Right forelimb (tissue), 1 donor: ENCODE data around the gene ZNF860.
A peak's percentile ranks its signal among the peaks of the same experiment; 100 is the strongest.

ENCODE experiments used
- DNase-seq: peaks from one replicate; pipeline ENCODE4 v3.0.0-alpha.2; 2018

The ZNF860 gene

GRCh38 chr3:31981206-31982181 lies at the start of gene ZNF860, which contains the start of gene OSBPL10:
TSS of gene ZNF860 (plus strand) at chr3:31981750. CDS start at chr3:31989080, 7,330 bp downstream.
TSS of gene OSBPL10 (minus strand) at chr3:31981262. CDS start at chr3:31981179, 83 bp downstream.
- peak; percentile 89 for DNase-seq

GRCh38 chr3:31932990-31933389 lies 48.6 kb upstream of the ZNF860 start:
- no peak for DNase-seq

- DNase-seq = no peak
Observed at GRCh38 chr3:31934018-31934417, 47.5 kb upstream of the ZNF860 start.

GRCh38 chr3:31934866-31935265 lies 46.7 kb upstream of the ZNF860 start:
- DNase-seq = no peak

GRCh38 chr3:31936420-31937060 lies 45.0 kb upstream of the ZNF860 start:
- no peak for DNase-seq

GRCh38 chr3:31937225-31937624 lies 44.3 kb upstream of the ZNF860 start:
- DNase-seq = no peak

- DNase-seq = no peak
Observed at GRCh38 chr3:31942446-31942845, 39.1 kb upstream of the ZNF860 start.

- no peak for DNase-seq
Observed at GRCh38 chr3:31943041-31943440, 38.5 kb upstream of the ZNF860 start.

GRCh38 chr3:31945738-31946052 lies 35.9 kb upstream of the ZNF860 start:
- DNase-seq = no peak

- DNase-seq = no peak
Observed at GRCh38 chr3:31946484-31947081, 35.0 kb upstream of the ZNF860 start.

- DNase-seq = no peak
Observed at GRCh38 chr3:31947162-31947561, 34.4 kb upstream of the ZNF860 start.

- DNase-seq = no peak
Observed at GRCh38 chr3:31947671-31948091, 33.9 kb upstream of the ZNF860 start.

- no peak for DNase-seq
Observed at GRCh38 chr3:31948280-31948679, 33.3 kb upstream of the ZNF860 start.

GRCh38 chr3:31952205-31952604 lies 29.3 kb upstream of the ZNF860 start:
- DNase-seq = no peak

GRCh38 chr3:31953091-31953490 lies 28.5 kb upstream of the ZNF860 start:
- no peak for DNase-seq

GRCh38 chr3:31953636-31954035 lies 27.9 kb upstream of the ZNF860 start:
- no peak for DNase-seq

- no peak for DNase-seq
Observed at GRCh38 chr3:31955581-31955980, 26.0 kb upstream of the ZNF860 start.

GRCh38 chr3:31957106-31957505 lies 24.4 kb upstream of the ZNF860 start:
- DNase-seq = no peak

GRCh38 chr3:31958701-31959152 lies 22.8 kb upstream of the ZNF860 start:
- no peak for DNase-seq

GRCh38 chr3:31959251-31959650 lies 22.3 kb upstream of the ZNF860 start:
- DNase-seq = no peak

- no peak for DNase-seq
Observed at GRCh38 chr3:31959951-31960792, 21.4 kb upstream of the ZNF860 start.

- DNase-seq = no peak
Observed at GRCh38 chr3:31960793-31961431, 20.6 kb upstream of the ZNF860 start.
